A673 (cell line): ENCODE results near the gene GALNT13. TPM values are rescaled to one million over a fixed set of nuclear protein-coding genes. Genes with fewer than 3 reads are reported as not detected.

Source experiments
- BruUV-seq: library from RNA; stranded (reverse); fragments of 400-500 nt; replicated peaks from 2 replicates; lab custom pipeline; 2021; lab: Mats Ljungman, UMichigan
- CTCF ChIA-PET: fragments of 300-600 bp; sonication (Branson Sonifier 250); formaldehyde crosslinking; loops from one replicate; lab custom pipeline; 2022; ENCODE audit warnings: antibody characterized with exemption; lab: Charles Lee
- POLR2A ChIA-PET: fragments of 300-600 bp; sonication (Branson Sonifier 250); formaldehyde crosslinking; loops from one replicate; lab custom pipeline; 2022; ENCODE audit warnings: antibody characterized with exemption; ENCODE audit not compliant: low non-redundant PET; lab: Charles Lee
- DNase-seq: peaks from one replicate; pipeline ENCODE4 v3.0.0-alpha.2; 2015; ENCODE audit warnings: low spot score
- H3K27ac ChIP-seq: fragments of 200-600 bp; sonication (generic); 2 replicates; pipeline ENCODE4 v1.5.1; 2016; ENCODE audit warnings: mixed run types, low read depth, mild to moderate bottlenecking, mixed read lengths, antibody characterized with exemption, low read length; ENCODE audit not compliant: poor library complexity, severe bottlenecking
- H3K27me3 ChIP-seq: fragments of 200-600 bp; sonication (generic); replicated peaks from 2 replicates; pipeline ENCODE4 v1.6.1; 2017; ENCODE audit warnings: mixed run types, low read depth, mild to moderate bottlenecking, mixed read lengths, antibody characterized with exemption, low read length; ENCODE audit not compliant: insufficient read depth, poor library complexity
- H3K36me3 ChIP-seq: fragments of 200-600 bp; sonication (generic); 2 replicates; pipeline ENCODE4 v1.6.1; 2016; ENCODE audit warnings: mixed run types, mild to moderate bottlenecking, mixed read lengths, antibody characterized with exemption, low read length; ENCODE audit not compliant: insufficient read depth, poor library complexity, severe bottlenecking
- H3K4me1 ChIP-seq: fragments of 200-600 bp; sonication (generic); 2 replicates; pipeline ENCODE4 v1.6.1; 2017; ENCODE audit warnings: mixed run types, mild to moderate bottlenecking, mixed read lengths, antibody characterized with exemption, low read length; ENCODE audit not compliant: insufficient read depth, poor library complexity, severe bottlenecking
- H3K4me3 ChIP-seq: fragments of 200-600 bp; sonication (generic); 2 replicates; pipeline ENCODE4 v1.5.1; 2016; ENCODE audit warnings: low read depth, mixed run types, mild to moderate bottlenecking, mixed read lengths, low read length; ENCODE audit not compliant: poor library complexity, severe bottlenecking
- H3K9me3 ChIP-seq: fragments of 200-600 bp; sonication (generic); 2 replicates; pipeline ENCODE4 v1.6.1; 2016; ENCODE audit warnings: mixed run types, low read depth, mild to moderate bottlenecking, mixed read lengths, antibody characterized with exemption, low read length; ENCODE audit not compliant: poor library complexity, severe bottlenecking
- EZH2 ChIP-seq: fragments of 200-600 bp; sonication (generic); IDR thresholded peaks from 2 replicates; pipeline ENCODE4 v1.6.1; 2017; ENCODE audit warnings: borderline replicate concordance, low read depth, mild to moderate bottlenecking, mixed read lengths, antibody characterized with exemption, low read length; ENCODE audit not compliant: poor library complexity, severe bottlenecking
- intact Hi-C: fragments of 100-400 bp; cut with micrococcal nuclease; formaldehyde crosslinking; loops from one replicate; pipeline ENCODE4 v1.10.0; 2022; ENCODE audit not compliant: unreplicated experiment
- total RNA-seq: library from RNA; stranded (reverse); gene quantifications from 2 replicates; pipeline ENCODE4 v1.2.3, GENCODE V29; 2021
- TF ChIP-seq, protein P1 (sequence below): fragments of 300-800, 200-600 bp; sonication (generic); conservative IDR thresholded peaks from 2 replicates; pipeline ENCODE4 v1.5.1; 2017; ENCODE audit warnings: low read depth, mild to moderate bottlenecking, antibody characterized with exemption, low read length, moderate library complexity, mixed read lengths

GALNT13 gene
- total RNA-seq, 1 experiment from 2014 or later = not detected

DNA sequence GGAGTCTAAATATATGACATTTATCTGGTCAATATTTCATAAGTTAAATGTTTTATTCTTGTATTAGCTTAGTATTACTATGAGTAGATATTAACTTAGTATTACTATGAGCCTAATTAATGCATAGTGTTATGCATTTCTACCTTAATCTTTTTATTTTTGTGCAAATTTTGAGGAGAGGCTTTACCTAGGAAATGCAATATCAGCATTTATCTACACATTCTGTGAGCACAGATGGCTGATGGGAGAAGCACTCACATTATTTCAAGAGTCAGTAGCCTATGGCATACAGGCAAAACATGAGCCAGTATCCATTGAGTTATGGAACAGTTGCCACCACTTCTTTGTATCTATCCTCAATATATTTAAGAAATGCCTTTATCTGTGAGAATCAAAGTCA is 422.1 kb downstream of the GALNT13 start:
- Histone ChIP-seq H3K9me3 (no peaks in the 10 kb centered on the region), H3K27me3 (no peaks in the 10 kb centered on the region), H3K27ac (no peak overlapping the region), H3K36me3 (no peaks in the 10 kb centered on the region), H3K4me1 (no peaks in the 10 kb centered on the region), H3K4me3 (no peak overlapping the region)
- ChIA-PET POLR2A (no interaction called here), CTCF (no interaction called here)
- intact Hi-C loops = no loop called here
- TF ChIP-seq, protein P1, sequence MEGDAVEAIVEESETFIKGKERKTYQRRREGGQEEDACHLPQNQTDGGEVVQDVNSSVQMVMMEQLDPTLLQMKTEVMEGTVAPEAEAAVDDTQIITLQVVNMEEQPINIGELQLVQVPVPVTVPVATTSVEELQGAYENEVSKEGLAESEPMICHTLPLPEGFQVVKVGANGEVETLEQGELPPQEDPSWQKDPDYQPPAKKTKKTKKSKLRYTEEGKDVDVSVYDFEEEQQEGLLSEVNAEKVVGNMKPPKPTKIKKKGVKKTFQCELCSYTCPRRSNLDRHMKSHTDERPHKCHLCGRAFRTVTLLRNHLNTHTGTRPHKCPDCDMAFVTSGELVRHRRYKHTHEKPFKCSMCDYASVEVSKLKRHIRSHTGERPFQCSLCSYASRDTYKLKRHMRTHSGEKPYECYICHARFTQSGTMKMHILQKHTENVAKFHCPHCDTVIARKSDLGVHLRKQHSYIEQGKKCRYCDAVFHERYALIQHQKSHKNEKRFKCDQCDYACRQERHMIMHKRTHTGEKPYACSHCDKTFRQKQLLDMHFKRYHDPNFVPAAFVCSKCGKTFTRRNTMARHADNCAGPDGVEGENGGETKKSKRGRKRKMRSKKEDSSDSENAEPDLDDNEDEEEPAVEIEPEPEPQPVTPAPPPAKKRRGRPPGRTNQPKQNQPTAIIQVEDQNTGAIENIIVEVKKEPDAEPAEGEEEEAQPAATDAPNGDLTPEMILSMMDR = no peak
- no peak for TF ChIP-seq EZH2
- no peak for DNase-seq
- no TSS peak for BruUV-seq

DNA sequence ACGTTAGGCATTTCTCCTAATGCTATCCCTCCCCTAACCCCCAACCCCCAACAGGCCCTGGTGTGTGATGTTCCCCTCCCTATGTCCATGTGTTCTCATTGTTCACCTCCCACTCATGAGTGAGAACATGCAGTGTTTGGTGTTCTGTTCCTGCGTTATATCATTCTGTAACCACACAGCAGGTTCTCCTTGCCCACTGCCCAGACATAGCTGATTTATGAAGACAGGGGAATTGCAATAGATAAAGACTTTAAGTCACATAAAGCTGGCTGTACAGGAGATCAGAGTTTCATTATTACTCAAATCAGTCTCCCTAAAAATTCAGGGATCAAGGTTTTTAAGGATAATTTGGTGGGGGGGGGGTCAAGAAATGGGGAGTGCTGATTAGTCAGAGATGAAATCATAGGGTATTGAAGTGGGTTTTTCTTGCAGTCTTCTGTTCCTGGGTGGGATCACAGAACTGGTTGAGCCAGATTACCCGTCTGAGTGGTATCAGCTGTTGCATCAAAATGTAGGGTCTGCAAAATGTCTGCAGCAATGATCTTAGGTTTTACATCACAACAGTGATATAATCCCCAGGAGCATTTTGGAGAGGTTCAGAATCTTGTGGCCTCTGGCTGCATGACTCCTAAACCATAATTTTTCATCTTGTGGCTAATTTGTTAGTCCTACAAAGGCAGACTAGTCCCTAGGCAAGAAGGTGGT is 434.7 kb downstream of the GALNT13 start:
- BruUV-seq = no TSS peak
- ChIA-PET CTCF (no interaction called here), POLR2A (no interaction called here)
- TF ChIP-seq EZH2 = no peak
- TF ChIP-seq, protein P1 = no peak
- Histone ChIP-seq H3K9me3 (no peaks in the 10 kb centered on the region), H3K4me1 (no peaks in the 10 kb centered on the region), H3K27me3 (no peaks in the 10 kb centered on the region), H3K4me3 (no peak overlapping the region), H3K36me3 (no peaks in the 10 kb centered on the region), H3K27ac (no peak overlapping the region)
- intact Hi-C loops = no loop called here
- DNase-seq = no peak

DNA sequence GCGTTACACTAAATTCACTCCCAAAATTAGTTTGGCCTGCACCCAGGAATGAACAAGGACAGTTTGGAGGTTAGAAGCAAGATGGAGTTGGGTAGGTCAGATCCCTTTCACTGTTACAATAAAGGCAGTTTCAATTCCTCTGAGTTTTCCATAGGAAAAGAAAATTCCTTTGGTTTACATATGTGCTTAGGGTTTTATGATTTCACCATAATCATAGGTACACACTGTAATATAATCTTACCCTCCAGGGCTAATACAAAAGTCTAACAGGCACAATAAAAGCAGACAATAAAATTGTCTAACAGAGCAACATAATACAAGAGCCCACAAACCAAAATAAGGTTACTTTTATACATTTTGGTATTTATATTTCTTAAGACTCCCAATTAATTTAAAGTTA is 435.3 kb downstream of the GALNT13 start:
- CTCF ChIA-PET = no interaction called here
- H3K27me3 ChIP-seq = no peaks in the 10 kb centered on the region
- intact Hi-C loops = no loop called here
- H3K36me3 ChIP-seq = no peaks in the 10 kb centered on the region
- no peaks in the 10 kb centered on the region for H3K4me1 ChIP-seq
- H3K9me3 ChIP-seq = no peaks in the 10 kb centered on the region
- DNase-seq = no peak
- H3K4me3 ChIP-seq = no peak overlapping the region
- TF ChIP-seq, protein P1 = no peak
- TF ChIP-seq EZH2 = no peak
- BruUV-seq = no TSS peak
- POLR2A ChIA-PET = no interaction called here
- H3K27ac ChIP-seq = no peak overlapping the region
